WTC11 (cell line): Measurements from ENCODE around the gene IQGAP3.

Source experiments
- CTCF ChIP-seq: fragments of 200-600 bp; IDR thresholded peaks from 2 replicates; pipeline ENCODE4 v1.8.0; 2022; ENCODE audit warnings: antibody characterized with exemption
- ELF4 ChIP-seq: sonication (generic); formaldehyde crosslinking; IDR thresholded peaks from 2 replicates; pipeline ENCODE4 v1.8.1; 2022; ENCODE audit warnings: low read depth, mild to moderate bottlenecking, moderate library complexity, missing genetic modification reagents
- MAX ChIP-seq: sonication (generic); formaldehyde crosslinking; IDR thresholded peaks from 2 replicates; pipeline ENCODE4 v1.8.0; 2022; ENCODE audit warnings: mild to moderate bottlenecking, missing genetic modification reagents

GRCh38 chr1:156595016-156595415 lies 22.7 kb upstream of the IQGAP3 start:
- TF ChIP-seq ELF4 (CRISPR knock-in tag) (no peak), CTCF (no peak), MAX (CRISPR knock-in tag) (no peak)
